Spinal cord (tissue), 10 donors: Measurements from ENCODE around the gene LONRF2. TPM values are rescaled to one million over a fixed set of nuclear protein-coding genes. Genes with fewer than 3 reads are reported as not detected.

Experiments used
- DNase-seq, 6 donors: peaks; one replicate each; pipeline versions ENCODE4 v3.0.0 to v3.0.0-alpha.2; 2013 to 2015; ENCODE audit warnings: low spot score in 6 of 6, low read depth in 4 of 6
- H3K27ac ChIP-seq: one replicate; pipeline ENCODE4 v1.5.1; 2013; ENCODE audit warnings: low read depth, low read length, control low read depth
- H3K27me3 ChIP-seq: one replicate; pipeline ENCODE4 v1.6.1; 2013; ENCODE audit warnings: low read length; ENCODE audit not compliant: control insufficient read depth, insufficient read depth
- H3K36me3 ChIP-seq: one replicate; pipeline ENCODE4 v1.6.1; 2013; ENCODE audit warnings: low read length; ENCODE audit not compliant: control insufficient read depth, insufficient read depth
- H3K4me1 ChIP-seq: one replicate; pipeline ENCODE4 v1.6.1; 2013; ENCODE audit warnings: low read length; ENCODE audit not compliant: control insufficient read depth, insufficient read depth
- H3K4me3 ChIP-seq: one replicate; pipeline ENCODE4 v1.5.1; 2013; ENCODE audit warnings: low read depth, low read length, control low read depth
- H3K9me3 ChIP-seq: one replicate; pipeline ENCODE4 v1.6.1; 2013; ENCODE audit warnings: low read length; ENCODE audit not compliant: control insufficient read depth, insufficient read depth
- WGBS: methylation state at CpG from one replicate; pipeline ENCODE4 v1.1.5; 2013; ENCODE audit warnings: missing lambda C conversion rate; ENCODE audit not compliant: insufficient coverage; 5-methylcytosine and 5-hydroxymethylcytosine counted together
- polyA plus RNA-seq, 2 donors: library from polyadenylated mRNA; unstranded; fragments of 120-200 nt; gene quantifications; one replicate each; pipeline ENCODE4 v1.2.1, GENCODE V29; 2013; ENCODE audit not compliant: insufficient read length in 2 of 2
- total RNA-seq, 2 donors: library from RNA; depleted of rRNA in 1 of 2; stranded (reverse); fragments of 120-200 nt in 1 of 2; fragments of >200 nt in 1 of 2; gene quantifications; one replicate each; pipeline versions ENCODE4 v1.2.3 to v1.2.4, GENCODE V29; 2013 to 2014
- donor health status: healthy.

LONRF2 gene
- total and polyA plus RNA-seq, 4 donors: 17.0 to 60.1 (median 38.7) TPM

- H3K27ac ChIP-seq: no peak overlapping the region
- no peaks in the 10 kb centered on the region for H3K36me3 ChIP-seq
- WGBS: 100% methylated on average over 1 of the region's 6 CpGs
- no peaks in the 10 kb centered on the region for H3K9me3 ChIP-seq
- H3K27me3 ChIP-seq: no peaks in the 10 kb centered on the region
- H3K4me1 ChIP-seq: peaks cover 17% of the 10 kb centered on the region
- no peak overlapping the region for H3K4me3 ChIP-seq
- no peak for DNase-seq
These were observed 78.7 kb downstream of the LONRF2 start for GRCh38 chr2:100243631-100244030.

- H3K27ac ChIP-seq: no peak overlapping the region
- no peaks in the 10 kb centered on the region for H3K36me3 ChIP-seq
- H3K9me3 ChIP-seq: no peaks in the 10 kb centered on the region
- H3K27me3 ChIP-seq: no peaks in the 10 kb centered on the region
- H3K4me3 ChIP-seq: no peak overlapping the region
- 39% methylated on average over 6 of the region's 6 CpGs for WGBS
- DNase-seq: peak in 4 of 6 donors; percentile 30 to 76 (median 53)
- peaks cover 23% of the 10 kb centered on the region for H3K4me1 ChIP-seq
These were observed 79.2 kb downstream of the LONRF2 start for GRCh38 chr2:100242891-100243619.

GRCh38 chr2:100242476-100242875 lies 79.8 kb downstream of the LONRF2 start:
- peaks cover 27% of the 10 kb centered on the region for H3K4me1 ChIP-seq
- H3K4me3 ChIP-seq: no peak overlapping the region
- DNase-seq: no peak
- no peaks in the 10 kb centered on the region for H3K36me3 ChIP-seq
- no peak overlapping the region for H3K27ac ChIP-seq
- WGBS: 91% methylated on average over 5 of the region's 11 CpGs
- H3K27me3 ChIP-seq: no peaks in the 10 kb centered on the region
- no peaks in the 10 kb centered on the region for H3K9me3 ChIP-seq

- WGBS: 96% methylated on average over 6 of the region's 6 CpGs
- no peak overlapping the region for H3K27ac ChIP-seq
- H3K4me1 ChIP-seq: peaks cover 18% of the 10 kb centered on the region
- no peak for DNase-seq
- no peaks in the 10 kb centered on the region for H3K27me3 ChIP-seq
- H3K36me3 ChIP-seq: no peaks in the 10 kb centered on the region
- no peak overlapping the region for H3K4me3 ChIP-seq
- no peaks in the 10 kb centered on the region for H3K9me3 ChIP-seq
These were observed 81.1 kb downstream of the LONRF2 start for GRCh38 chr2:100241236-100241635.

GRCh38 chr2:100240386-100240785 lies 81.9 kb downstream of the LONRF2 start:
- Histone ChIP-seq H3K4me1 (peaks cover 18% of the 10 kb centered on the region), H3K36me3 (no peaks in the 10 kb centered on the region), H3K9me3 (no peaks in the 10 kb centered on the region), H3K27ac (no peak overlapping the region), H3K4me3 (no peak overlapping the region), H3K27me3 (no peaks in the 10 kb centered on the region)
- DNase-seq: no peak
- WGBS: 95% methylated on average over 9 of the region's 10 CpGs

- H3K9me3 ChIP-seq: no peaks in the 10 kb centered on the region
- no peak overlapping the region for H3K4me3 ChIP-seq
- H3K4me1 ChIP-seq: peaks cover 18% of the 10 kb centered on the region
- no peak overlapping the region for H3K27ac ChIP-seq
- WGBS: 55% methylated on average over 8 of the region's 12 CpGs
- no peak for DNase-seq
- no peaks in the 10 kb centered on the region for H3K27me3 ChIP-seq
- H3K36me3 ChIP-seq: no peaks in the 10 kb centered on the region
These were observed 82.7 kb downstream of the LONRF2 start for GRCh38 chr2:100239486-100240210.

- Histone ChIP-seq H3K4me1 (peaks cover 18% of the 10 kb centered on the region), H3K4me3 (no peak overlapping the region), H3K27ac (no peak overlapping the region), H3K9me3 (no peaks in the 10 kb centered on the region), H3K36me3 (no peaks in the 10 kb centered on the region), H3K27me3 (no peaks in the 10 kb centered on the region)
- DNase-seq: peak in 1 of 6 donors; percentile 71
- WGBS: 30% methylated on average over 6 of the region's 8 CpGs
These were observed 83.8 kb downstream of the LONRF2 start for GRCh38 chr2:100238471-100238870.

GRCh38 chr2:100237770-100238169 lies 84.5 kb downstream of the LONRF2 start:
- Histone ChIP-seq H3K4me3 (no peak overlapping the region), H3K27me3 (no peaks in the 10 kb centered on the region), H3K27ac (no peak overlapping the region), H3K4me1 (peaks cover 18% of the 10 kb centered on the region), H3K9me3 (no peaks in the 10 kb centered on the region), H3K36me3 (no peaks in the 10 kb centered on the region)
- 57% methylated on average over 5 of the region's 8 CpGs for WGBS
- no peak for DNase-seq

GRCh38 chr2:100237163-100237562 lies 85.1 kb downstream of the LONRF2 start:
- Histone ChIP-seq H3K4me1 (peaks cover 18% of the 10 kb centered on the region), H3K27ac (no peak overlapping the region), H3K27me3 (no peaks in the 10 kb centered on the region), H3K9me3 (no peaks in the 10 kb centered on the region), H3K36me3 (no peaks in the 10 kb centered on the region), H3K4me3 (no peak overlapping the region)
- no peak for DNase-seq
- 70% methylated on average over 2 of the region's 10 CpGs for WGBS

- Histone ChIP-seq H3K9me3 (no peaks in the 10 kb centered on the region), H3K4me1 (peaks cover 18% of the 10 kb centered on the region), H3K27ac (no peak overlapping the region), H3K4me3 (no peak overlapping the region), H3K27me3 (no peaks in the 10 kb centered on the region), H3K36me3 (no peaks in the 10 kb centered on the region)
- no peak for DNase-seq
- 76% methylated on average over 3 of the region's 6 CpGs for WGBS
These were observed 86.1 kb downstream of the LONRF2 start for GRCh38 chr2:100236166-100236565.
